ENCODE measurements around the gene BRAT1.
"Not testable (repeated sequence)": the region's sequence is repeated elsewhere in the genome, so short reads cannot be mapped to it uniquely, and the experiment has no call there.

Gene BRAT1

GRCh38 chr7:2593036-2593727 is 37.9 kb upstream of the BRAT1 start:
- no peaks in the 10 kb centered on the region for H3K9me3 ChIP-seq
- no peaks in the 10 kb centered on the region for H3K4me1 ChIP-seq
- H3K27me3 ChIP-seq (ENCODE audit: low read depth): no peaks in the 10 kb centered on the region
- in situ Hi-C loops (cut with MboI; ENCODE audit: low sequenced_read_pairs): no loop called here
- H3K36me3 ChIP-seq (replicated peaks): peaks cover 4% of the 10 kb centered on the region
- DNase-seq (ENCODE audit: low spot score in 2 of 2): no peak
- no peak overlapping the region for H3K4me3 ChIP-seq

GRCh38 chr7:2592375-2592865 is 37.1 kb upstream of the BRAT1 start:
- no peak for DNase-seq (ENCODE audit: low spot score in 2 of 2)
- H3K4me1 ChIP-seq: no peaks in the 10 kb centered on the region
- H3K36me3 ChIP-seq (replicated peaks): peaks cover 4% of the 10 kb centered on the region
- no peaks in the 10 kb centered on the region for H3K27me3 ChIP-seq (ENCODE audit: low read depth)
- in situ Hi-C loops (cut with MboI; ENCODE audit: low sequenced_read_pairs): no loop called here
- no peak overlapping the region for H3K4me3 ChIP-seq
- no peaks in the 10 kb centered on the region for H3K9me3 ChIP-seq

- in situ Hi-C loops (cut with MboI; ENCODE audit: low sequenced_read_pairs); H3K27me3 ChIP-seq (ENCODE audit: low read depth); H3K9me3 ChIP-seq; H3K4me3 ChIP-seq; H3K36me3 ChIP-seq (replicated peaks); H3K4me1 ChIP-seq; DNase-seq (ENCODE audit: low spot score in 2 of 2): not testable (repeated sequence)
Measured at GRCh38 chr7:2589941-2590340, 34.6 kb upstream of the BRAT1 start.

- H3K4me1 ChIP-seq: no peaks in the 10 kb centered on the region
- H3K9me3 ChIP-seq: no peaks in the 10 kb centered on the region
- H3K4me3 ChIP-seq: no peak overlapping the region
- H3K27me3 ChIP-seq (ENCODE audit: low read depth): no peaks in the 10 kb centered on the region
- peaks cover under 1% of the 10 kb centered on the region; the same call in 1 of the 2 replicates for H3K36me3 ChIP-seq (replicated peaks)
- DNase-seq (ENCODE audit: low spot score in 2 of 2): no peak
- in situ Hi-C loops (cut with MboI; ENCODE audit: low sequenced_read_pairs): no loop called here
Measured at GRCh38 chr7:2589341-2589740, 34.0 kb upstream of the BRAT1 start.

GRCh38 chr7:2587778-2588177 is 32.5 kb upstream of the BRAT1 start:
- no peaks in the 10 kb centered on the region for H3K9me3 ChIP-seq
- H3K4me1 ChIP-seq: no peaks in the 10 kb centered on the region
- no peaks in the 10 kb centered on the region for H3K27me3 ChIP-seq (ENCODE audit: low read depth)
- DNase-seq (ENCODE audit: low spot score in 2 of 2): no peak
- in situ Hi-C loops (cut with MboI; ENCODE audit: low sequenced_read_pairs): no loop called here
- no peak overlapping the region for H3K4me3 ChIP-seq
- 0 out of 2 replicates have a peak, but pooled peaks cover 4% of the 10 kb centered on the region for H3K36me3 ChIP-seq (replicated peaks)

GRCh38 chr7:2587134-2587533 is 31.8 kb upstream of the BRAT1 start:
- no peaks in the 10 kb centered on the region for H3K9me3 ChIP-seq
- H3K36me3 ChIP-seq (replicated peaks): 0 out of 2 replicates have a peak, but pooled peaks cover 4% of the 10 kb centered on the region
- DNase-seq (ENCODE audit: low spot score in 2 of 2): no peak
- no peak overlapping the region for H3K4me3 ChIP-seq
- no peaks in the 10 kb centered on the region for H3K27me3 ChIP-seq (ENCODE audit: low read depth)
- in situ Hi-C loops (cut with MboI; ENCODE audit: low sequenced_read_pairs): no loop called here
- no peaks in the 10 kb centered on the region for H3K4me1 ChIP-seq

GRCh38 chr7:2586326-2587020 is 31.1 kb upstream of the BRAT1 start:
- H3K36me3 ChIP-seq (replicated peaks): 0 out of 2 replicates have a peak, but pooled peaks cover 4% of the 10 kb centered on the region
- H3K4me3 ChIP-seq: no peak overlapping the region
- no peaks in the 10 kb centered on the region for H3K27me3 ChIP-seq (ENCODE audit: low read depth)
- H3K4me1 ChIP-seq: no peaks in the 10 kb centered on the region
- in situ Hi-C loops (cut with MboI; ENCODE audit: low sequenced_read_pairs): no loop called here
- no peak for DNase-seq (ENCODE audit: low spot score in 2 of 2)
- no peaks in the 10 kb centered on the region for H3K9me3 ChIP-seq

GRCh38 chr7:2585446-2585845 is 30.1 kb upstream of the BRAT1 start:
- no peak for DNase-seq (ENCODE audit: low spot score in 2 of 2)
- Histone ChIP-seq H3K36me3 (replicated peaks) (0 out of 2 replicates have a peak, but pooled peaks cover 4% of the 10 kb centered on the region), H3K4me3 (no peak overlapping the region), H3K27me3 (ENCODE audit: low read depth) (no peaks in the 10 kb centered on the region), H3K4me1 (no peaks in the 10 kb centered on the region), H3K9me3 (no peaks in the 10 kb centered on the region)
- in situ Hi-C loops (cut with MboI; ENCODE audit: low sequenced_read_pairs): no loop called here

- Histone ChIP-seq H3K4me3 (no peak overlapping the region), H3K27me3 (ENCODE audit: low read depth) (no peaks in the 10 kb centered on the region), H3K9me3 (no peaks in the 10 kb centered on the region), H3K36me3 (replicated peaks) (0 out of 2 replicates have a peak, but pooled peaks cover 4% of the 10 kb centered on the region), H3K4me1 (no peaks in the 10 kb centered on the region)
- in situ Hi-C loops (cut with MboI; ENCODE audit: low sequenced_read_pairs): no loop called here
- DNase-seq (ENCODE audit: low spot score in 2 of 2): no peak
Measured at GRCh38 chr7:2583798-2584580, 28.7 kb upstream of the BRAT1 start.

GRCh38 chr7:2582006-2582735 is 26.8 kb upstream of the BRAT1 start:
- Histone ChIP-seq H3K36me3 (replicated peaks) (0 out of 2 replicates have a peak, but pooled peaks cover 4% of the 10 kb centered on the region), H3K4me1 (no peaks in the 10 kb centered on the region), H3K4me3 (no peak overlapping the region), H3K9me3 (no peaks in the 10 kb centered on the region), H3K27me3 (ENCODE audit: low read depth) (no peaks in the 10 kb centered on the region)
- no peak for DNase-seq (ENCODE audit: low spot score in 2 of 2)
- in situ Hi-C loops (cut with MboI; ENCODE audit: low sequenced_read_pairs): no loop called here

- DNase-seq (ENCODE audit: low spot score in 2 of 2): no peak
- Histone ChIP-seq H3K4me3 (no peak overlapping the region), H3K27me3 (ENCODE audit: low read depth) (no peaks in the 10 kb centered on the region), H3K36me3 (replicated peaks) (0 out of 2 replicates have a peak, but pooled peaks cover 4% of the 10 kb centered on the region), H3K9me3 (no peaks in the 10 kb centered on the region), H3K4me1 (no peaks in the 10 kb centered on the region)
- in situ Hi-C loops (cut with MboI; ENCODE audit: low sequenced_read_pairs): no loop called here
Measured at GRCh38 chr7:2580636-2581035, 25.3 kb upstream of the BRAT1 start.

- no peak for DNase-seq (ENCODE audit: low spot score in 2 of 2)
- H3K9me3 ChIP-seq: no peaks in the 10 kb centered on the region
- H3K27me3 ChIP-seq (ENCODE audit: low read depth): no peaks in the 10 kb centered on the region
- in situ Hi-C loops (cut with MboI; ENCODE audit: low sequenced_read_pairs): no loop called here
- no peak overlapping the region for H3K4me3 ChIP-seq
- no peaks in the 10 kb centered on the region for H3K4me1 ChIP-seq
- H3K36me3 ChIP-seq (replicated peaks): no peaks in the 10 kb centered on the region
Measured at GRCh38 chr7:2577914-2578680, 22.8 kb upstream of the BRAT1 start.

All from HAP-1 (cell line).